ENCODE data around the gene KLHDC7B.

DNA sequence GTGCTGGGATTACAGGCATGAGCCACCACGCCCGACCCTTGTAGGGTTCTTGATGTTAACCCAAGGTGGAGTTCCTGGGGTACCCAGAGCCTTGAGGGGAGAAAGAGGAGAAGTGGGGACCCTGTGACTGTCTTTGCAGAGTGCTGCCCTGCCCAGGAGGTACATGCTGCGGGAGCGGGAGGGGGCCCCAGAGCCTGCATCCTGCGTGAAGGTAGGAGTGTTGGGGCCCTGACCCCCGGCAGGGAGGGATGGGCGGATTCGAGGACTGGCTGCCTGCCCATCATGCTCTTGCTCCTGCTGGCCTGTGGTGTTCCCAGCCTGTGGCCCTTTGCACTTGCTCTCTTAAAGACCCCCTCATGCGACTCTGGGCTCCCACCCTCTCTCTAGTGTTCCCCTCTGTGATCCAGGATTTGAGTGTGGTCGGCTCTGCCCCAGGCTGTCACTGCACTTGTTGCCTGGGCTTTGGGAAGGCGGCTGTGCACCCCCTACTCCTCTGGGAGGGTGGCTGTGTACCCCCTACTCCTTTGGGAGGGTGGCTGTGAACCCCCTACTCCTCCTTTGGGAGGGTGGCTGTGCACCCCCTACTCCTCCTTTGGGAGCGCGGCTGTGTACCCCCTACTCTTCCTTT, 24.8 kb upstream of the KLHDC7B start:
- TF ChIP-seq, protein P1, sequence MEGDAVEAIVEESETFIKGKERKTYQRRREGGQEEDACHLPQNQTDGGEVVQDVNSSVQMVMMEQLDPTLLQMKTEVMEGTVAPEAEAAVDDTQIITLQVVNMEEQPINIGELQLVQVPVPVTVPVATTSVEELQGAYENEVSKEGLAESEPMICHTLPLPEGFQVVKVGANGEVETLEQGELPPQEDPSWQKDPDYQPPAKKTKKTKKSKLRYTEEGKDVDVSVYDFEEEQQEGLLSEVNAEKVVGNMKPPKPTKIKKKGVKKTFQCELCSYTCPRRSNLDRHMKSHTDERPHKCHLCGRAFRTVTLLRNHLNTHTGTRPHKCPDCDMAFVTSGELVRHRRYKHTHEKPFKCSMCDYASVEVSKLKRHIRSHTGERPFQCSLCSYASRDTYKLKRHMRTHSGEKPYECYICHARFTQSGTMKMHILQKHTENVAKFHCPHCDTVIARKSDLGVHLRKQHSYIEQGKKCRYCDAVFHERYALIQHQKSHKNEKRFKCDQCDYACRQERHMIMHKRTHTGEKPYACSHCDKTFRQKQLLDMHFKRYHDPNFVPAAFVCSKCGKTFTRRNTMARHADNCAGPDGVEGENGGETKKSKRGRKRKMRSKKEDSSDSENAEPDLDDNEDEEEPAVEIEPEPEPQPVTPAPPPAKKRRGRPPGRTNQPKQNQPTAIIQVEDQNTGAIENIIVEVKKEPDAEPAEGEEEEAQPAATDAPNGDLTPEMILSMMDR (conservative IDR thresholded peaks at IDR 0.05), result no peak
- no peak for TF ChIP-seq ZFX (IDR thresholded peaks at IDR 0.05)

Measured in C4-2B (cell line).